Smooth muscle cell (in vitro differentiated cells): ENCODE results near the gene SCARB1. TPM values are rescaled to one million over a fixed set of nuclear protein-coding genes. Genes with fewer than 3 reads are reported as not detected.

ENCODE experiments used
- DNase-seq: peaks from one replicate; lab custom pipeline; 2025; ENCODE audit not compliant: unreplicated experiment; lab: John Stamatoyannopoulos, UW
- H2AFZ ChIP-seq: fragments of 200-600 bp; sonication (generic); 2 replicates; pipeline ENCODE4 v1.6.0; 2016; ENCODE audit warnings: antibody characterized with exemption, low read depth, mild to moderate bottlenecking
- H3F3A ChIP-seq: fragments of 200-600 bp; sonication (generic); 2 replicates; pipeline ENCODE4 v1.6.0; 2017; ENCODE audit warnings: antibody characterized with exemption, low read depth
- H3K27ac ChIP-seq: fragments of 200-600 bp; sonication (generic); 2 replicates; pipeline ENCODE4 v1.5.1; 2016; ENCODE audit warnings: low read depth, mild to moderate bottlenecking
- H3K27me3 ChIP-seq: fragments of 200-600 bp; sonication (generic); 2 replicates; pipeline ENCODE4 v1.6.1; 2016; ENCODE audit warnings: low read depth, mild to moderate bottlenecking
- H3K36me3 ChIP-seq: fragments of 200-600 bp; sonication (generic); 2 replicates; pipeline ENCODE4 v1.5.1; 2016; ENCODE audit warnings: low read depth
- H3K4me1 ChIP-seq: fragments of 200-600 bp; sonication (generic); 2 replicates; pipeline ENCODE4 v1.5.1; 2016; ENCODE audit warnings: low read depth
- H3K4me2 ChIP-seq: fragments of 200-600 bp; sonication (generic); 2 replicates; pipeline ENCODE4 v1.6.0; 2016; ENCODE audit warnings: mild to moderate bottlenecking
- H3K4me3 ChIP-seq: fragments of 200-600 bp; sonication (generic); 2 replicates; pipeline ENCODE4 v1.5.1; 2016; ENCODE audit warnings: mild to moderate bottlenecking
- H3K79me2 ChIP-seq: fragments of 200-600 bp; sonication (generic); 2 replicates; pipeline ENCODE4 v1.6.0; 2016; ENCODE audit warnings: low read depth, mild to moderate bottlenecking
- H3K9ac ChIP-seq: fragments of 200-600 bp; sonication (generic); 2 replicates; pipeline ENCODE4 v1.6.0; 2016; ENCODE audit warnings: low read depth
- H3K9me3 ChIP-seq: fragments of 200-600 bp; sonication (generic); replicated peaks from 2 replicates; pipeline ENCODE4 v1.5.1; 2016; ENCODE audit warnings: low read depth
- H4K20me1 ChIP-seq: fragments of 200-600 bp; sonication (generic); 2 replicates; pipeline ENCODE4 v1.6.0; 2016; ENCODE audit warnings: low read depth
- CTCF ChIP-seq: fragments of 200-600 bp; sonication (generic); IDR thresholded peaks from 2 replicates; pipeline ENCODE4 v1.5.1; 2017; ENCODE audit warnings: borderline replicate concordance, mild to moderate bottlenecking, antibody characterized with exemption; ENCODE audit not compliant: insufficient read depth, poor library complexity, severe bottlenecking
- WGBS: methylation state at CpG from one replicate; pipeline ENCODE4 v1.1.7; 2016; ENCODE audit warnings: low lambda C conversion rate; 5-methylcytosine and 5-hydroxymethylcytosine counted together
- polyA plus RNA-seq: library from polyadenylated mRNA; unstranded; fragments of >200 nt; fragmentation: Nextera tagmentation; extraction: Ambion mirVana; gene quantifications from 2 replicates; pipeline ENCODE4 v1.2.1, GENCODE V29; 2016
- total RNA-seq: library from RNA; depleted of rRNA; stranded (reverse); fragments of >200 nt; gene quantifications from 2 replicates; pipeline ENCODE4 v1.2.3, GENCODE V29; 2014

SCARB1 gene
- total and polyA plus RNA-seq, 2 experiments from 2014 or later: 6.8 to 10.1 TPM

DNA sequence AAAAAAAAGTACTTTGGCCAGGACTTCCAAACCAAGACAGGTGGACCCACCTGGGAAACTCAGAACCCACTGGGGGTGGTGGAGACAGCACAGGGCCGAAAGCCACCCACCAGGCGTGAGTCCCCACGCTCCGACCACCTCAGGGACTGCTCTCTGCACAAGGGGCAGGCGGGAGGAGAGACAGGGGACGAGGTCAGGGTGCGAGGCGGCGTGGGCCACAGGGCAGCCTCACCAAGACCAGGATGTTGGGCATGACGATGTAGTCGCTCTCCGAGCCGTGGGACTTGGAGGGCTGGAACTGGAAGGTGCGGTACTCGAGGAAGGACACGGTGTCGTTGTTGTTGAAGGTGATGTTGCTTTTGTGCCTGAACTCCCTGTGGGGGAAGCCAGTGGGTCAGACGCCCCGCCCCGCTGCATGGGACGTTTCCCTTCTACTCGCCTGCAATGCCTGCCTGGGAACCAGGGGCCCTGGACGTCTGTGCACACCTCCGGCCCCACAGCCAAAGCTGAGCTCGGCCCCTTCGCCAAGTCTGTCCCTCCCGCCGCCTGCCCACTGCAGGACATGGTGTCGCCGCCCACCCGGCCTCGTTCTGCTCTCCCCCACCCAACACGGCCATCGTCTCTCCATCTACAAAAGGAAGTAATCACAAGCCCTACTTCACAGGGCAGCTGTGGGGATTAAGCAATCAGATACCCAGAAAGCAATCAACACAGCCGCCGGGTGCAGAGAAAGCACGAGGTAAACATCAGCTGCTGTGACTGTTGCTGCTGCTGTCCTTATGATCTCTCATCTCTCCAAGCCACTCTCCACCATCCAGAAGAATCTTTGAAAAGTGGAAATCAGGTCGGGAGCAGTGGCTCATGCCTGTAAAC is 48.7 kb downstream of the SCARB1 start:
- no peak for TF ChIP-seq CTCF
- Histone ChIP-seq H3K9ac (no peak overlapping the region), H3F3A (no peaks in the 10 kb centered on the region), H4K20me1 (no peaks in the 10 kb centered on the region), H2AFZ (no peak overlapping the region), H3K4me3 (no peak overlapping the region), H3K27me3 (no peaks in the 10 kb centered on the region), H3K4me2 (no peak overlapping the region), H3K79me2 (no peaks in the 10 kb centered on the region), H3K27ac (no peak overlapping the region), H3K9me3 (no peaks in the 10 kb centered on the region), H3K4me1 (no peaks in the 10 kb centered on the region), H3K36me3 (no peaks in the 10 kb centered on the region)
- 85% methylated on average over 34 of the region's 38 CpGs for WGBS
- DNase-seq: no peak

- TF ChIP-seq CTCF: no peak
- no peaks in the 10 kb centered on the region for H3K79me2 ChIP-seq
- H3K9ac ChIP-seq: no peak overlapping the region
- H3K4me1 ChIP-seq: no peaks in the 10 kb centered on the region
- H3F3A ChIP-seq: no peaks in the 10 kb centered on the region
- no peaks in the 10 kb centered on the region for H3K9me3 ChIP-seq
- H3K27ac ChIP-seq: no peak overlapping the region
- H3K4me3 ChIP-seq: no peak overlapping the region
- H3K36me3 ChIP-seq: no peaks in the 10 kb centered on the region
- H2AFZ ChIP-seq: no peak overlapping the region
- H3K4me2 ChIP-seq: no peak overlapping the region
- no peaks in the 10 kb centered on the region for H3K27me3 ChIP-seq
- 95% methylated on average over 3 of the region's 3 CpGs for WGBS
- no peak for DNase-seq
- H4K20me1 ChIP-seq: no peaks in the 10 kb centered on the region
Observed at GRCh38 chr12:124813782-124814181, 49.9 kb downstream of the SCARB1 start.

- Histone ChIP-seq H4K20me1 (no peaks in the 10 kb centered on the region), H3K4me2 (no peak overlapping the region), H3K36me3 (no peaks in the 10 kb centered on the region), H3K27ac (no peak overlapping the region), H3K9me3 (no peaks in the 10 kb centered on the region), H3K79me2 (no peaks in the 10 kb centered on the region), H3K4me3 (no peak overlapping the region), H3K9ac (no peak overlapping the region), H2AFZ (no peak overlapping the region), H3K27me3 (no peaks in the 10 kb centered on the region), H3K4me1 (no peaks in the 10 kb centered on the region), H3F3A (no peaks in the 10 kb centered on the region)
- TF ChIP-seq CTCF: no peak
- no peak for DNase-seq
- 97% methylated on average over 2 of the region's 2 CpGs for WGBS
Observed at GRCh38 chr12:124812979-124813378, 50.7 kb downstream of the SCARB1 start.

- Histone ChIP-seq H3F3A (no peaks in the 10 kb centered on the region), H3K27ac (no peak overlapping the region), H4K20me1 (no peaks in the 10 kb centered on the region), H3K4me2 (no peak overlapping the region), H2AFZ (no peak overlapping the region), H3K9me3 (no peaks in the 10 kb centered on the region), H3K4me1 (no peaks in the 10 kb centered on the region), H3K9ac (no peak overlapping the region), H3K36me3 (no peaks in the 10 kb centered on the region), H3K79me2 (no peaks in the 10 kb centered on the region), H3K4me3 (no peak overlapping the region), H3K27me3 (no peaks in the 10 kb centered on the region)
- no peak for TF ChIP-seq CTCF
- DNase-seq: no peak
- WGBS: 99% methylated on average over 9 of the region's 9 CpGs
Observed at GRCh38 chr12:124812356-124812755, 51.3 kb downstream of the SCARB1 start.
